ENCODE results near the gene PPP3CA. TPM values are rescaled to one million over a fixed set of nuclear protein-coding genes. Genes with fewer than 3 reads are reported as not detected.

PPP3CA gene
- total RNA-seq, 1 donor from 2014 or later, result 38.4 TPM

DNA sequence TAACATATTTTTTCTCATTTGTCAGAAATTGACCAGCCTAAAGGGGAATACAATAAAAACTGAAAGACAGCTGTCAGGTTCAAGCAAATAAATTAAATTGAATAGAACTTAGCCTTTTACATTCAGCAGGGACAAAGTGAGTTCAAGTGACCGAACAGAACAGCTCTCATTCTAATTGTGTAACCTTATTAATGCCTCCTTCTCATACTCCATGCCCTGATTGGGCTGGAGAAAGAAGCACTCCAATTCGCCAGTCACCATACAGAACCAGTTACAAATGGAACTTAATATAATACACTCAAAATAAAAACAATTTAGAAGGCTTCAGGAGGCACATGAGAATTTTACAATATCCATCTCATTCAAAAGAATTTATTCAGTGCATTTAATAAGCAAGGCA, 8.0 kb downstream of the PPP3CA start:
- DNase-seq (ENCODE audit: low spot score), result no peak
- Histone ChIP-seq H2AFZ (replicated peaks) (no peak overlapping the region), H3K9ac (no peak overlapping the region), H3F3A (ENCODE audit: low read depth) (no peaks in the 10 kb centered on the region), H3K4me2 (no peak overlapping the region), H4K20me1 (ENCODE audit: low read depth) (peaks cover 30% of the 10 kb centered on the region), H3K27me3 (no peaks in the 10 kb centered on the region), H3K4me1 (no peaks in the 10 kb centered on the region), H3K9me3 (ENCODE audit: low read depth) (no peaks in the 10 kb centered on the region), H3K79me2 (ENCODE audit: low read depth) (peaks cover 79% of the 10 kb centered on the region), H3K27ac (no peak overlapping the region), H3K4me3 (no peak overlapping the region), H3K36me3 (no peaks in the 10 kb centered on the region)
- Mint-ChIP-seq H3K27me3 (ENCODE audit: insufficient read depth, low read depth) (no peaks in the 10 kb centered on the region), H3K27ac (no peak overlapping the region), H3K36me3 (peaks cover 12% of the 10 kb centered on the region), H3K4me3 (no peak overlapping the region), H3K9me3 (peaks cover 3% of the 10 kb centered on the region), H3K4me1 (peaks cover 10% of the 10 kb centered on the region)
- TF ChIP-seq EZH2phosphoT487 (IDR thresholded peaks at IDR 0.05), result no peak
- no peak for TF ChIP-seq EZH2 (IDR thresholded peaks at IDR 0.05)
- TF ChIP-seq, protein P1, sequence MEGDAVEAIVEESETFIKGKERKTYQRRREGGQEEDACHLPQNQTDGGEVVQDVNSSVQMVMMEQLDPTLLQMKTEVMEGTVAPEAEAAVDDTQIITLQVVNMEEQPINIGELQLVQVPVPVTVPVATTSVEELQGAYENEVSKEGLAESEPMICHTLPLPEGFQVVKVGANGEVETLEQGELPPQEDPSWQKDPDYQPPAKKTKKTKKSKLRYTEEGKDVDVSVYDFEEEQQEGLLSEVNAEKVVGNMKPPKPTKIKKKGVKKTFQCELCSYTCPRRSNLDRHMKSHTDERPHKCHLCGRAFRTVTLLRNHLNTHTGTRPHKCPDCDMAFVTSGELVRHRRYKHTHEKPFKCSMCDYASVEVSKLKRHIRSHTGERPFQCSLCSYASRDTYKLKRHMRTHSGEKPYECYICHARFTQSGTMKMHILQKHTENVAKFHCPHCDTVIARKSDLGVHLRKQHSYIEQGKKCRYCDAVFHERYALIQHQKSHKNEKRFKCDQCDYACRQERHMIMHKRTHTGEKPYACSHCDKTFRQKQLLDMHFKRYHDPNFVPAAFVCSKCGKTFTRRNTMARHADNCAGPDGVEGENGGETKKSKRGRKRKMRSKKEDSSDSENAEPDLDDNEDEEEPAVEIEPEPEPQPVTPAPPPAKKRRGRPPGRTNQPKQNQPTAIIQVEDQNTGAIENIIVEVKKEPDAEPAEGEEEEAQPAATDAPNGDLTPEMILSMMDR (IDR thresholded peaks at IDR 0.05), result no peak

- H3K4me2 ChIP-seq, result no peak overlapping the region
- no peaks in the 10 kb centered on the region for H3K36me3 ChIP-seq
- TF ChIP-seq EZH2phosphoT487 (IDR thresholded peaks at IDR 0.05) (no peak), EZH2 (IDR thresholded peaks at IDR 0.05) (no peak)
- TF ChIP-seq, protein P1 (IDR thresholded peaks at IDR 0.05), result no peak
- DNase-seq (ENCODE audit: low spot score), result no peak
- Mint-ChIP-seq H3K9me3 (peaks cover 3% of the 10 kb centered on the region), H3K27me3 (ENCODE audit: insufficient read depth, low read depth) (no peaks in the 10 kb centered on the region), H3K27ac (no peak overlapping the region), H3K4me3 (no peak overlapping the region), H3K4me1 (peaks cover 7% of the 10 kb centered on the region), H3K36me3 (peaks cover 12% of the 10 kb centered on the region)
- H3K27me3 ChIP-seq, result no peaks in the 10 kb centered on the region
- no peaks in the 10 kb centered on the region for H3K9me3 ChIP-seq (ENCODE audit: low read depth)
- H3K27ac ChIP-seq, result no peak overlapping the region
- peaks cover 26% of the 10 kb centered on the region for H4K20me1 ChIP-seq (ENCODE audit: low read depth)
- H2AFZ ChIP-seq (replicated peaks), result no peak overlapping the region
- peaks cover 73% of the 10 kb centered on the region for H3K79me2 ChIP-seq (ENCODE audit: low read depth)
- no peak overlapping the region for H3K9ac ChIP-seq
- H3F3A ChIP-seq (ENCODE audit: low read depth), result no peaks in the 10 kb centered on the region
- no peak overlapping the region for H3K4me3 ChIP-seq
- no peaks in the 10 kb centered on the region for H3K4me1 ChIP-seq
Measured at GRCh38 chr4:101337688-101338087, 9.6 kb downstream of the PPP3CA start.

- no peak for TF ChIP-seq EZH2phosphoT487 (IDR thresholded peaks at IDR 0.05)
- TF ChIP-seq, protein P1 (IDR thresholded peaks at IDR 0.05), result no peak
- TF ChIP-seq EZH2 (IDR thresholded peaks at IDR 0.05), result no peak
- peaks cover 19% of the 10 kb centered on the region for H4K20me1 ChIP-seq (ENCODE audit: low read depth)
- no peak overlapping the region for H3K9ac ChIP-seq
- Mint-ChIP-seq H3K4me3 (no peak overlapping the region), H3K36me3 (peaks cover 12% of the 10 kb centered on the region), H3K4me1 (peaks cover 7% of the 10 kb centered on the region), H3K9me3 (peaks cover 3% of the 10 kb centered on the region), H3K27ac (no peak overlapping the region), H3K27me3 (ENCODE audit: insufficient read depth, low read depth) (no peaks in the 10 kb centered on the region)
- no peak overlapping the region for H3K4me2 ChIP-seq
- no peak for DNase-seq (ENCODE audit: low spot score)
- no peaks in the 10 kb centered on the region for H3K4me1 ChIP-seq
- H3F3A ChIP-seq (ENCODE audit: low read depth), result no peaks in the 10 kb centered on the region
- H3K4me3 ChIP-seq, result no peak overlapping the region
- no peaks in the 10 kb centered on the region for H3K9me3 ChIP-seq (ENCODE audit: low read depth)
- no peaks in the 10 kb centered on the region for H3K27me3 ChIP-seq
- H3K27ac ChIP-seq, result no peak overlapping the region
- peaks cover 70% of the 10 kb centered on the region for H3K79me2 ChIP-seq (ENCODE audit: low read depth)
- no peak overlapping the region for H2AFZ ChIP-seq (replicated peaks)
- H3K36me3 ChIP-seq, result no peaks in the 10 kb centered on the region
Measured at GRCh38 chr4:101334963-101335572, 12.3 kb downstream of the PPP3CA start.

All from neural progenitor cell (in vitro differentiated cells).